Measurements from ENCODE around the gene YIPF6.

- TF ChIP-seq CTCF (IDR thresholded peaks at IDR 0.05) (no peak), TCF7L2 (IDR thresholded peaks at IDR 0.05; ENCODE audit: low read depth, low read length) (no peak), POLR2AphosphoS5 (IDR thresholded peaks at IDR 0.05; ENCODE audit: low read depth, low read length) (no peak)
These were observed 47.1 kb upstream of the YIPF6 start for GRCh38 chrX:68451720-68452119.
